Measurements from ENCODE around the gene GPC6. TPM values are rescaled to one million over a fixed set of nuclear protein-coding genes. Genes with fewer than 3 reads are reported as not detected.

Gene GPC6
- total RNA-seq, 1 experiment from 2014 or later, result 0.22 TPM

DNA sequence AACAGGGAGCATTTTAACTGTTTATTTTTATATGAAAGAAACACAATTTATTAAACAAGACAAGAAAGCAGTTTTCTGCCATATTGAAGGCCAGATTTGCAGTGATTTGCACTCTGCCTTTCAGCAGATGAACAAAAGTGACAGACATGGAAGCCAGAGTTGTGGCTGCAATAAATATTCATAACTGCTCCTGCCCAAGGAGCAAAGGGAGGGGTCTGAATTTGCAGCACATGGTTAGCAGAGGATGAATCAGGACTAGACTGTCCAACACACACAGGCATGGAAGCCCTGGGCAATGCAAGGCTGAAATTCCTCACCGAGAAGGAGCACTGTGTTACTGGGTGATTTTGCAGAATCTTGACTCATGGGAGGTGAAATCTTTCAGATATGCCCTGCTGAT, 834.7 kb downstream of the GPC6 start:
- no peaks in the 10 kb centered on the region for H3K4me1 ChIP-seq (ENCODE audit: control insufficient read depth in 1 of 2, insufficient read depth in 2 of 2, low read length in 2 of 2)
- no peaks in the 10 kb centered on the region for H3K36me3 ChIP-seq (ENCODE audit: control insufficient read depth in 1 of 2, insufficient read depth in 2 of 2, low read length in 2 of 2)
- no peak overlapping the region for H3K4me3 ChIP-seq (replicated peaks in 1 of 2; ENCODE audit: low read depth in 1 of 2, low read length in 2 of 2)
- BruUV-seq (replicated peaks), result no TSS peak
- peaks cover 4 to 25% of the 10 kb centered on the region in 2 experiments; a peak in 2 of 4 replicates for H3K9me3 ChIP-seq (ENCODE audit: control insufficient read depth in 1 of 2, insufficient read depth in 1 of 2, low read depth in 1 of 2, low read length in 2 of 2)
- no peak overlapping the region for H3K27ac ChIP-seq (ENCODE audit: low read depth, low read length)
- intact Hi-C loops (cut with micrococcal nuclease), result no loop called here
- H3K4me2 ChIP-seq (ENCODE audit: low read length), result no peak overlapping the region
- POLR2A ChIA-PET, result no interaction called here
- no peak overlapping the region for H2AFZ ChIP-seq (ENCODE audit: low read depth, low read length, poor library complexity, severe bottlenecking)
- ATAC-seq (no peak), DNase-seq (ENCODE audit: low read depth, low spot score) (no peak)
- H3K9ac ChIP-seq (ENCODE audit: low read length), result no peak overlapping the region
- RAD21 ChIA-PET (ENCODE audit: low non-redundant PET in 1 of 2, low total read pairs in 2 of 2, uncharacterized antibody in 2 of 2, unreplicated experiment in 2 of 2), result no interaction called here
- H3K27me3 ChIP-seq (ENCODE audit: insufficient read depth, low read length), result no peaks in the 10 kb centered on the region
- no peaks in the 10 kb centered on the region for H3K9me2 ChIP-seq (ENCODE audit: insufficient read depth)
- H3K79me2 ChIP-seq (ENCODE audit: insufficient read depth, low read length), result no peaks in the 10 kb centered on the region
- TF ChIP-seq FOSL1 (IDR thresholded peaks at IDR 0.05; ENCODE audit: low read depth) (no peak), POLR2A (IDR thresholded peaks at IDR 0.05; ENCODE audit: borderline replicate concordance, extremely low read depth, insufficient read depth, insufficient read length) (no peak), CBX3 (IDR thresholded peaks at IDR 0.05; ENCODE audit: low read depth) (no peak), ELF1 (IDR thresholded peaks at IDR 0.05; ENCODE audit: borderline replicate concordance, low read depth) (no peak), YY1 (IDR thresholded peaks at IDR 0.05; ENCODE audit: extremely low read depth, insufficient replicate concordance, low read depth, low read length) (no peak), SIN3A (IDR thresholded peaks at IDR 0.05; ENCODE audit: low read depth) (no peak)
- no peaks in the 10 kb centered on the region for H4K20me1 ChIP-seq (ENCODE audit: insufficient read depth)
- CTCF ChIA-PET, result no interaction called here

DNA sequence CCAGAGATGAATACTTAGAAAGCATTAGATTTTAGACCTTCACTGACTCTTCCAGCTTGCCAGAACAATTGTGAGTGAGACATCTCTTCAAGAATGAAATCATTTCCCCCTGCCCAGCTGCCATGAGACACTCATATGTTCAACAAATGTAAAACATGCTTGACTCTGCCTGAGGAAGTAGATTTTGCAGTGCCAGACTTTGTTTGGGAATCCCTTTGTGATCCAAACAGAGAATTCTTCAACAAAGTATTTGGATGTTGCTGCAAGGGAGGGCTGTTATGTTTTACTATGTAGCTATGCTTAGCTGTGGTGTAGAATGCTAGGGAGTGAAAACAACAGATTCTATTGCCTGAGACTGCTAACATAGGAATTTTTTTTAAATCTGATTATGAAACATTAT, 836.5 kb downstream of the GPC6 start:
- POLR2A ChIA-PET, result no interaction called here
- TF ChIP-seq, protein P1, sequence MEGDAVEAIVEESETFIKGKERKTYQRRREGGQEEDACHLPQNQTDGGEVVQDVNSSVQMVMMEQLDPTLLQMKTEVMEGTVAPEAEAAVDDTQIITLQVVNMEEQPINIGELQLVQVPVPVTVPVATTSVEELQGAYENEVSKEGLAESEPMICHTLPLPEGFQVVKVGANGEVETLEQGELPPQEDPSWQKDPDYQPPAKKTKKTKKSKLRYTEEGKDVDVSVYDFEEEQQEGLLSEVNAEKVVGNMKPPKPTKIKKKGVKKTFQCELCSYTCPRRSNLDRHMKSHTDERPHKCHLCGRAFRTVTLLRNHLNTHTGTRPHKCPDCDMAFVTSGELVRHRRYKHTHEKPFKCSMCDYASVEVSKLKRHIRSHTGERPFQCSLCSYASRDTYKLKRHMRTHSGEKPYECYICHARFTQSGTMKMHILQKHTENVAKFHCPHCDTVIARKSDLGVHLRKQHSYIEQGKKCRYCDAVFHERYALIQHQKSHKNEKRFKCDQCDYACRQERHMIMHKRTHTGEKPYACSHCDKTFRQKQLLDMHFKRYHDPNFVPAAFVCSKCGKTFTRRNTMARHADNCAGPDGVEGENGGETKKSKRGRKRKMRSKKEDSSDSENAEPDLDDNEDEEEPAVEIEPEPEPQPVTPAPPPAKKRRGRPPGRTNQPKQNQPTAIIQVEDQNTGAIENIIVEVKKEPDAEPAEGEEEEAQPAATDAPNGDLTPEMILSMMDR (IDR thresholded peaks at IDR 0.05 in 2 of 3, conservative IDR thresholded peaks at IDR 0.05 in 1 of 3; ENCODE audit: borderline replicate concordance in 1 of 3, insufficient read depth in 1 of 3, low read depth in 2 of 3, low read length in 2 of 3), result no peak
- TF ChIP-seq JUND (IDR thresholded peaks at IDR 0.05) (no peak), RAD21 (IDR thresholded peaks at IDR 0.05; ENCODE audit: low read depth) (no peak), EGR1 (IDR thresholded peaks at IDR 0.05; ENCODE audit: low read depth) (no peak), ZFX (IDR thresholded peaks at IDR 0.05) (no peak), YY1 (IDR thresholded peaks at IDR 0.05; ENCODE audit: extremely low read depth, insufficient replicate concordance, low read depth, low read length) (no peak)
- TF ChIP-seq, protein P2, sequence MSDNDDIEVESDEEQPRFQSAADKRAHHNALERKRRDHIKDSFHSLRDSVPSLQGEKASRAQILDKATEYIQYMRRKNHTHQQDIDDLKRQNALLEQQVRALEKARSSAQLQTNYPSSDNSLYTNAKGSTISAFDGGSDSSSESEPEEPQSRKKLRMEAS (IDR thresholded peaks at IDR 0.05), result no peak
- TF ChIP-seq, protein P3, sequence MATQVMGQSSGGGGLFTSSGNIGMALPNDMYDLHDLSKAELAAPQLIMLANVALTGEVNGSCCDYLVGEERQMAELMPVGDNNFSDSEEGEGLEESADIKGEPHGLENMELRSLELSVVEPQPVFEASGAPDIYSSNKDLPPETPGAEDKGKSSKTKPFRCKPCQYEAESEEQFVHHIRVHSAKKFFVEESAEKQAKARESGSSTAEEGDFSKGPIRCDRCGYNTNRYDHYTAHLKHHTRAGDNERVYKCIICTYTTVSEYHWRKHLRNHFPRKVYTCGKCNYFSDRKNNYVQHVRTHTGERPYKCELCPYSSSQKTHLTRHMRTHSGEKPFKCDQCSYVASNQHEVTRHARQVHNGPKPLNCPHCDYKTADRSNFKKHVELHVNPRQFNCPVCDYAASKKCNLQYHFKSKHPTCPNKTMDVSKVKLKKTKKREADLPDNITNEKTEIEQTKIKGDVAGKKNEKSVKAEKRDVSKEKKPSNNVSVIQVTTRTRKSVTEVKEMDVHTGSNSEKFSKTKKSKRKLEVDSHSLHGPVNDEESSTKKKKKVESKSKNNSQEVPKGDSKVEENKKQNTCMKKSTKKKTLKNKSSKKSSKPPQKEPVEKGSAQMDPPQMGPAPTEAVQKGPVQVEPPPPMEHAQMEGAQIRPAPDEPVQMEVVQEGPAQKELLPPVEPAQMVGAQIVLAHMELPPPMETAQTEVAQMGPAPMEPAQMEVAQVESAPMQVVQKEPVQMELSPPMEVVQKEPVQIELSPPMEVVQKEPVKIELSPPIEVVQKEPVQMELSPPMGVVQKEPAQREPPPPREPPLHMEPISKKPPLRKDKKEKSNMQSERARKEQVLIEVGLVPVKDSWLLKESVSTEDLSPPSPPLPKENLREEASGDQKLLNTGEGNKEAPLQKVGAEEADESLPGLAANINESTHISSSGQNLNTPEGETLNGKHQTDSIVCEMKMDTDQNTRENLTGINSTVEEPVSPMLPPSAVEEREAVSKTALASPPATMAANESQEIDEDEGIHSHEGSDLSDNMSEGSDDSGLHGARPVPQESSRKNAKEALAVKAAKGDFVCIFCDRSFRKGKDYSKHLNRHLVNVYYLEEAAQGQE (IDR thresholded peaks at IDR 0.05; ENCODE audit: low read depth), result no peak
- TF ChIP-seq, protein P4, sequence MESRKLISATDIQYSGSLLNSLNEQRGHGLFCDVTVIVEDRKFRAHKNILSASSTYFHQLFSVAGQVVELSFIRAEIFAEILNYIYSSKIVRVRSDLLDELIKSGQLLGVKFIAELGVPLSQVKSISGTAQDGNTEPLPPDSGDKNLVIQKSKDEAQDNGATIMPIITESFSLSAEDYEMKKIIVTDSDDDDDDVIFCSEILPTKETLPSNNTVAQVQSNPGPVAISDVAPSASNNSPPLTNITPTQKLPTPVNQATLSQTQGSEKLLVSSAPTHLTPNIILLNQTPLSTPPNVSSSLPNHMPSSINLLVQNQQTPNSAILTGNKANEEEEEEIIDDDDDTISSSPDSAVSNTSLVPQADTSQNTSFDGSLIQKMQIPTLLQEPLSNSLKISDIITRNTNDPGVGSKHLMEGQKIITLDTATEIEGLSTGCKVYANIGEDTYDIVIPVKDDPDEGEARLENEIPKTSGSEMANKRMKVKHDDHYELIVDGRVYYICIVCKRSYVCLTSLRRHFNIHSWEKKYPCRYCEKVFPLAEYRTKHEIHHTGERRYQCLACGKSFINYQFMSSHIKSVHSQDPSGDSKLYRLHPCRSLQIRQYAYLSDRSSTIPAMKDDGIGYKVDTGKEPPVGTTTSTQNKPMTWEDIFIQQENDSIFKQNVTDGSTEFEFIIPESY (IDR thresholded peaks at IDR 0.05; ENCODE audit: extremely low read depth, insufficient replicate concordance, low read length), result no peak

More for the DNA sequence above, 836.5 kb downstream of the GPC6 start:
- intact Hi-C loops (cut with micrococcal nuclease), result no loop called here
- no peaks in the 10 kb centered on the region for H3K36me3 ChIP-seq (ENCODE audit: control insufficient read depth in 1 of 2, insufficient read depth in 2 of 2, low read length in 2 of 2)
- H3K4me3 ChIP-seq (replicated peaks in 1 of 2; ENCODE audit: low read depth in 1 of 2, low read length in 2 of 2), result no peak overlapping the region
- RAD21 ChIA-PET (ENCODE audit: low non-redundant PET in 1 of 2, low total read pairs in 2 of 2, uncharacterized antibody in 2 of 2, unreplicated experiment in 2 of 2), result no interaction called here
- no peak overlapping the region for H3K9ac ChIP-seq (ENCODE audit: low read length)
- no peaks in the 10 kb centered on the region for H3K9me2 ChIP-seq (ENCODE audit: insufficient read depth)
- no peak overlapping the region for H2AFZ ChIP-seq (ENCODE audit: low read depth, low read length, poor library complexity, severe bottlenecking)
- DNase-seq (ENCODE audit: low read depth, low spot score) (no peak), ATAC-seq (no peak)
- H4K20me1 ChIP-seq (ENCODE audit: insufficient read depth), result no peaks in the 10 kb centered on the region
- H3K4me2 ChIP-seq (ENCODE audit: low read length), result no peak overlapping the region
- H3K27ac ChIP-seq (ENCODE audit: low read depth, low read length), result no peak overlapping the region
- BruUV-seq (replicated peaks), result no TSS peak
- no peaks in the 10 kb centered on the region for H3K27me3 ChIP-seq (ENCODE audit: insufficient read depth, low read length)
- no peaks in the 10 kb centered on the region for H3K4me1 ChIP-seq (ENCODE audit: control insufficient read depth in 1 of 2, insufficient read depth in 2 of 2, low read length in 2 of 2)
- no peaks in the 10 kb centered on the region for H3K79me2 ChIP-seq (ENCODE audit: insufficient read depth, low read length)
- CTCF ChIA-PET, result no interaction called here
- peaks cover 4 to 14% of the 10 kb centered on the region in 2 experiments; a peak in 2 of 4 replicates for H3K9me3 ChIP-seq (ENCODE audit: control insufficient read depth in 1 of 2, insufficient read depth in 1 of 2, low read depth in 1 of 2, low read length in 2 of 2)
